Common myeloid progenitor, CD34-positive (primary cell): ENCODE data around the gene ECEL1.

Experiments used
- CTCF ChIA-PET: fragments of 350-600 bp; sonication (Branson Sonifier 250); formaldehyde crosslinking; loops from one replicate; lab custom pipeline; 2021; ENCODE audit warnings: antibody characterized with exemption; lab: Charles Lee
- POLR2A ChIA-PET: fragments of 350-600 bp; sonication (Branson Sonifier 250); formaldehyde crosslinking; loops from one replicate; lab custom pipeline; 2021; ENCODE audit warnings: antibody characterized with exemption; lab: Charles Lee
- DNase-seq, 3 donors: peaks; one replicate each; pipeline versions ENCODE4 v3.0.0 to v3.0.0-alpha.2; 2013
- H3K27ac ChIP-seq, 2 experiments: 1 replicate in 1 of 2; 2 replicates in 1 of 2; pipeline ENCODE4 v1.7.0; 2013; ENCODE audit warnings: inconsistent platforms in 2 of 2, low read length in 2 of 2, mild to moderate bottlenecking in 2 of 2, low read depth in 1 of 2, moderate library complexity in 1 of 2; ENCODE audit not compliant: severe bottlenecking in 2 of 2, insufficient read depth in 1 of 2, poor library complexity in 1 of 2
- H3K27me3 ChIP-seq, 5 experiments: replicated peaks in 2 of 5; 1 replicate in 3 of 5; 2 replicates in 2 of 5; pipeline versions ENCODE4 v1.6.1 to v1.7.0; 2013; ENCODE audit warnings: low read length in 4 of 5, mild to moderate bottlenecking in 2 of 5, moderate library complexity in 2 of 5, inconsistent platforms in 1 of 5; ENCODE audit not compliant: insufficient read depth in 5 of 5, control insufficient read depth in 4 of 5
- H3K36me3 ChIP-seq, 4 experiments: 1 replicate in 2 of 4; 2 replicates in 2 of 4; pipeline versions ENCODE4 v1.6.1 to v1.7.0; 2013; ENCODE audit warnings: low read length in 3 of 4, control low read depth in 1 of 4, mild to moderate bottlenecking in 1 of 4; ENCODE audit not compliant: control insufficient read depth in 4 of 4, insufficient read depth in 4 of 4
- H3K4me1 ChIP-seq, 4 experiments: 1 replicate in 3 of 4; 2 replicates in 1 of 4; pipeline versions ENCODE4 v1.6.1 to v1.7.1; 2013; ENCODE audit warnings: low read length in 3 of 4, mild to moderate bottlenecking in 3 of 4, control low read depth in 1 of 4, inconsistent platforms in 1 of 4, moderate library complexity in 1 of 4; ENCODE audit not compliant: control insufficient read depth in 4 of 4, insufficient read depth in 4 of 4; ENCODE audit errors: control extremely low read depth in 1 of 4
- H3K4me3 ChIP-seq, 7 experiments: 1 replicate in 4 of 7; 2 replicates in 3 of 7; pipeline versions ENCODE4 v1.5.1 to v1.7.0; 2013; ENCODE audit warnings: mild to moderate bottlenecking in 7 of 7, low read length in 6 of 7, moderate library complexity in 6 of 7, inconsistent platforms in 2 of 7, low read depth in 2 of 7, control low read depth in 1 of 7; ENCODE audit not compliant: insufficient read depth in 4 of 7, control insufficient read depth in 1 of 7; ENCODE audit errors: extremely low read depth in 1 of 7
- H3K9me3 ChIP-seq, 5 experiments: 1 replicate in 4 of 5; 2 replicates in 1 of 5; pipeline versions ENCODE4 v1.6.1 to v1.7.1; 2013; ENCODE audit warnings: low read length in 4 of 5, mild to moderate bottlenecking in 2 of 5, inconsistent platforms in 1 of 5, low read depth in 1 of 5, moderate library complexity in 1 of 5; ENCODE audit not compliant: control insufficient read depth in 4 of 5, insufficient read depth in 2 of 5; ENCODE audit errors: control extremely low read depth in 1 of 5
- WGBS: methylation state at CpG from one replicate; pipeline ENCODE4 v1.1.5; 2013; ENCODE audit not compliant: insufficient coverage; 5-methylcytosine and 5-hydroxymethylcytosine counted together

ECEL1 gene

GRCh38 chr2:232525791-232526371 is 38.2 kb upstream of the ECEL1 start, which contains the start of gene CHRND:
Gene CHRND (plus strand): TSS chr2:232526160. CDS start chr2:232526216, 56 bp downstream.
- Histone ChIP-seq H3K27me3 (peaks cover 0 to 55% (median 12%) of the 10 kb centered on the region in 5 experiments), H3K4me3 (no peak within 1 kb of the TSS), H3K4me1 (peaks cover 0 to 36% (median 22%) of the 10 kb centered on the region in 4 experiments), H3K9me3 (no peaks in the 10 kb centered on the region), H3K36me3 (no peaks in the 10 kb centered on the region), H3K27ac (no peak within 1 kb of the TSS)
- ChIA-PET POLR2A (no interaction called here), CTCF (interaction anchor here (1.3 kb wide), 1 partner anchor 10 kb away, joined by 3 read pairs; no protein-coding TSS in a partner anchor)
- WGBS: 34% methylated on average over 3 of the region's 18 CpGs
- no peak for DNase-seq

DNA sequence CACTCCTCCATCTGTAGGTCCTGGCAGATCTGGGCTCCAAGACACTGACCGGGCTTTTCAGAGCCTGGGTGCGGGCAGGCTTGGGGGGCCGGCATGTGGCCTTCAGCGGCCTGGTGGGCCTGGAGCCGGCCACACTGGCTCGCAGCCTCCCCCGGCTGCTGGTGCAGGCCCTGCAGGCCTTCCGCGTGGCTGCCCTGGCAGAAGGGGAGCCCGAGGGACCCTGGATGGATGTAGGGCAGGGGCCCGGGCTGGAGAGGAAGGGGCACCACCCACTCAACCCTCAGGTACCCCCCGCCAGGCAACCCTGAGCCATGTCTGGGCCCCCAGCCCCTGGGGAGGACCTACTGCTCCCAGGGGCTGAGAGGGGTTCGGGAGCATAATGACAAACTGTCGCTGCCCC is 37.6 kb upstream of the ECEL1 start:
- H3K27ac ChIP-seq: no peak overlapping the region
- H3K36me3 ChIP-seq: no peaks in the 10 kb centered on the region
- H3K27me3 ChIP-seq: peaks cover 0 to 62% (median 12%) of the 10 kb centered on the region in 5 experiments
- ChIA-PET CTCF (interaction anchor here (1.2 to 1.6 kb wide), 2 partner anchors 85 to 596 kb away, joined by 3 to 5 read pairs; no protein-coding TSS in a partner anchor), POLR2A (no interaction called here)
- H3K9me3 ChIP-seq: no peaks in the 10 kb centered on the region
- WGBS: 94% methylated on average over 9 of the region's 14 CpGs
- DNase-seq: no peak
- H3K4me3 ChIP-seq: no peak overlapping the region
- H3K4me1 ChIP-seq: peaks cover 0 to 36% (median 22%) of the 10 kb centered on the region in 4 experiments

- WGBS: 30% methylated on average over 2 of the region's 6 CpGs
- Histone ChIP-seq H3K4me1 (peaks cover 0 to 36% (median 22%) of the 10 kb centered on the region in 4 experiments), H3K4me3 (no peak overlapping the region), H3K27me3 (peaks cover 0 to 64% (median 12%) of the 10 kb centered on the region in 5 experiments), H3K27ac (no peak overlapping the region), H3K36me3 (no peaks in the 10 kb centered on the region), H3K9me3 (no peaks in the 10 kb centered on the region)
- POLR2A ChIA-PET: no interaction called here
- CTCF ChIA-PET: interaction anchor here (1.2 to 6.4 kb wide), 7 partner anchors 10 to 596 kb away, joined by 3 to 29 read pairs (median 6); no protein-coding TSS in a partner anchor
- no peak for DNase-seq
Measured at GRCh38 chr2:232524771-232525170, 37.1 kb upstream of the ECEL1 start.

GRCh38 chr2:232523682-232524597 is 36.3 kb upstream of the ECEL1 start:
- CTCF ChIA-PET: interaction anchor here (0.6 to 6.4 kb wide), 17 partner anchors 8 to 791 kb away, joined by 3 to 29 read pairs (median 3); no protein-coding TSS in a partner anchor
- POLR2A ChIA-PET: interaction anchor here (0.6 to 0.9 kb wide), 2 partner anchors 27 to 119 kb away, joined by 3 read pairs; partner anchors contain the start of genes EIF4E2 and TIGD1
- H3K27ac ChIP-seq: no peak overlapping the region
- H3K4me3 ChIP-seq: peak overlapping the region in 6 of 7 experiments; percentile 23 to 66 (median 47)
- no peaks in the 10 kb centered on the region for H3K9me3 ChIP-seq
- H3K4me1 ChIP-seq: peaks cover 0 to 33% (median 21%) of the 10 kb centered on the region in 4 experiments
- no peaks in the 10 kb centered on the region for H3K36me3 ChIP-seq
- WGBS: 1% methylated on average over 67 of the region's 75 CpGs
- DNase-seq: peak; percentile 60 to 78 (median 73)
- peaks cover 0 to 68% (median 12%) of the 10 kb centered on the region in 5 experiments for H3K27me3 ChIP-seq

GRCh38 chr2:232523402-232523681 is 35.7 kb upstream of the ECEL1 start:
- CTCF ChIA-PET: interaction anchor here (0.6 to 6.4 kb wide), 15 partner anchors 8 to 792 kb away, joined by 3 to 29 read pairs (median 3); no protein-coding TSS in a partner anchor
- POLR2A ChIA-PET: interaction anchor here (0.9 kb wide), 1 partner anchor 27 kb away, joined by 3 read pairs; the partner anchor contains the start of genes EIF4E2 and TIGD1
- no peak overlapping the region for H3K27ac ChIP-seq
- peak overlapping the region in 3 of 7 experiments; percentile 23 to 66 (median 52) for H3K4me3 ChIP-seq
- H3K36me3 ChIP-seq: no peaks in the 10 kb centered on the region
- 16% methylated on average over 16 of the region's 16 CpGs for WGBS
- no peaks in the 10 kb centered on the region for H3K9me3 ChIP-seq
- H3K4me1 ChIP-seq: peaks cover 0 to 30% (median 18%) of the 10 kb centered on the region in 4 experiments
- no peak for DNase-seq
- H3K27me3 ChIP-seq: peaks cover 0 to 74% (median 16%) of the 10 kb centered on the region in 5 experiments

- CTCF ChIA-PET: interaction anchor here (0.6 to 6.4 kb wide), 15 partner anchors 8 to 792 kb away, joined by 3 to 29 read pairs (median 4); partner anchors contain the start of genes EIF4E2 and TIGD1
- H3K27me3 ChIP-seq: peaks cover 0 to 71% (median 16%) of the 10 kb centered on the region in 5 experiments
- H3K4me3 ChIP-seq: peak overlapping the region in 4 of 7 experiments; percentile 8 to 54 (median 32)
- H3K27ac ChIP-seq: no peak overlapping the region
- no peak for DNase-seq
- POLR2A ChIA-PET: interaction anchor here (0.6 to 0.9 kb wide), 2 partner anchors 28 to 93 kb away, joined by 3 read pairs; partner anchors contain the start of genes EIF4E2 and TIGD1
- no peaks in the 10 kb centered on the region for H3K9me3 ChIP-seq
- no peaks in the 10 kb centered on the region for H3K36me3 ChIP-seq
- WGBS: 16% methylated on average over 33 of the region's 46 CpGs
- H3K4me1 ChIP-seq: peaks cover 0 to 30% (median 18%) of the 10 kb centered on the region in 4 experiments
Measured at GRCh38 chr2:232522623-232523401, 35.2 kb upstream of the ECEL1 start.
